Measurements from ENCODE around the gene NDRG3. TPM values are rescaled to one million over a fixed set of nuclear protein-coding genes. Genes with fewer than 3 reads are reported as not detected.

Gene NDRG3
- total RNA-seq, 1 donor: 23.1 TPM

GRCh38 chr20:36768768-36769430, 23.0 kb upstream of the NDRG3 start:
- TF ChIP-seq CTCF (IDR thresholded peaks at IDR 0.05; ENCODE audit: insufficient read depth, low read length): no peak
- peak; percentile 35 for DNase-seq (ENCODE audit: low read depth)
- no peak overlapping the region for H3K4me3 ChIP-seq (ENCODE audit: low read depth, low read length)

- no peak for DNase-seq (ENCODE audit: low read depth)
- TF ChIP-seq CTCF (IDR thresholded peaks at IDR 0.05; ENCODE audit: insufficient read depth, low read length): no peak
Observed at GRCh38 chr20:36761125-36761524, 15.2 kb upstream of the NDRG3 start.

DNA sequence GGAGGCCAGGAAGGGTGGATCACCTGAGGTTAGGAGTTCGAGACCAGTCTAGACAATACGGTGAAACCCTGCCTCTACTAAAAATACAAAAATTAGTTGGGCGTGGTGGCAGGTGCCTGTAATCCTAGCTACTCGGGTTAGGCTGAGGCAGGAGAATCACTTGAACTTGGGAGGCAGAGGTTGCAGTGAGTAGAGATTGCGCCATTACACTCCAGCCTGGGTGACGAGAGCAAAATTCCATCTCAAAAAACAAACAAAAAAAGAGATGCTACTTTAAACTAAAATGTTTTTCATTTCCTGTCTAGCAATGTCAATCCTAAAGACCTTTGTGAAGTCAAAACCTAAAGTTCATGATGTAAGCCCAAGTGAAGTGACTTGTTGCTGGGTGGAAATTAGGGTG, 14.8 kb upstream of the NDRG3 start:
- no peak for DNase-seq (ENCODE audit: low read depth)

More at GRCh38 chr20:36761125-36761524, 15.2 kb upstream of the NDRG3 start:
- H3K4me3 ChIP-seq (ENCODE audit: low read depth, low read length): no peak overlapping the region

GRCh38 chr20:36758276-36758675, 12.4 kb upstream of the NDRG3 start:
- no peak for DNase-seq (ENCODE audit: low read depth)
- H3K4me3 ChIP-seq (ENCODE audit: low read depth, low read length): no peak overlapping the region
- no peak for TF ChIP-seq CTCF (IDR thresholded peaks at IDR 0.05; ENCODE audit: insufficient read depth, low read length)

More for the DNA sequence above, 14.8 kb upstream of the NDRG3 start:
- no peak for TF ChIP-seq CTCF (IDR thresholded peaks at IDR 0.05; ENCODE audit: insufficient read depth, low read length)
- H3K4me3 ChIP-seq (ENCODE audit: low read depth, low read length): no peak overlapping the region

DNA sequence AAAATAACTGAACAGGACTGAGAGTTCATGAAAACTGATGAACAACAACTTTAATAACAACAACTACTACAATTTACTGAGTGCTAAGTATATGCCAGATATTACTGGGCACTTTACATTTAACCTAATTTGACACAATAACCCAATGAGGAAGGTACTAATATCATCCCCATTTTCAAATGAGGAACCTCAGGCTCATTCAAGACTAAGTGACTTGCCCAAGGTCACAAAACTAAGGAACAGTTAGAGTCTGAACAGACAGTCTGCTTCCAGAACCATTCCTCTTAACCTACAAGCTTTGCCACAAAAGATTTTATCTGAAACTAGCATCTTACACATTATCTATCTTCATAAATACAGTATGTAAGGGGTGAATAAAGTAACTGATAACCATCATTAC, 10.6 kb upstream of the NDRG3 start:
- TF ChIP-seq CTCF (IDR thresholded peaks at IDR 0.05; ENCODE audit: insufficient read depth, low read length): no peak
- no peak for DNase-seq (ENCODE audit: low read depth)
- no peak overlapping the region for H3K4me3 ChIP-seq (ENCODE audit: low read depth, low read length)

GRCh38 chr20:36754656-36755222, 8.8 kb upstream of the NDRG3 start:
- no peak overlapping the region for H3K4me3 ChIP-seq (ENCODE audit: low read depth, low read length)
- peak; percentile 90 for TF ChIP-seq CTCF (IDR thresholded peaks at IDR 0.05; ENCODE audit: insufficient read depth, low read length)
- DNase-seq (ENCODE audit: low read depth): peak; percentile 88
